ENCODE data around the gene RGS6.

DNA sequence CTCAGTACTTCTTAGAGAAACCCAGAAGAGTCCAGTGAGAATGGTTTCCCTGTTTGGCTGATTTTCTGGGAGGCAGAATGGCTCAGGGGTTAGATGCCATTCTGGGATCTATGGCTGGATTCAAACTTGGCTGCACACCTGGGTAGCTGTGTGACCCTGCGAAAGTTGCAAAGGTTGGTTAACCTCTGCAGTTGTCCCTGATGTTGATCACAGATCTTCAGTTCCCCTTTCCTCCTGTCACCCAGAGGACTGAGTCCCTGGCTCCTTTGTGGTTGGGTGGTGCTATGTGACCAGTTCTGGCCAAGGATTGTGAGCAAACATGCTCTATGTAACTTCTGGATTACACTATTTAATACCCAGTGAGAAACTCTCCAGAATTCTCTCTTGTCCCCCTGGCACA, 418.0 kb downstream of the RGS6 start:
- no peak for TF ChIP-seq ELF4 (IDR thresholded peaks at IDR 0.05)
- no peak for TF ChIP-seq BHLHE40 (IDR thresholded peaks at IDR 0.05; ENCODE audit: borderline replicate concordance)
- TF ChIP-seq SP1 (IDR thresholded peaks at IDR 0.05), result no peak
- TF ChIP-seq FOXM1 (IDR thresholded peaks at IDR 0.05; ENCODE audit: borderline replicate concordance), result no peak
- no peak for TF ChIP-seq FOXK2 (IDR thresholded peaks at IDR 0.05)
- no peak for TF ChIP-seq L3MBTL2 (conservative IDR thresholded peaks at IDR 0.05)
- TF ChIP-seq ZNF384 (IDR thresholded peaks at IDR 0.05), result no peak
- TF ChIP-seq SUZ12 (IDR thresholded peaks at IDR 0.05), result no peak
- no peak for TF ChIP-seq TARDBP (IDR thresholded peaks at IDR 0.05)
- no peak for TF ChIP-seq NFRKB (IDR thresholded peaks at IDR 0.05)
- TF ChIP-seq HDGF (IDR thresholded peaks at IDR 0.05; ENCODE audit: borderline replicate concordance), result no peak
- no peak for TF ChIP-seq FOXA1 (IDR thresholded peaks at IDR 0.05)
- no peak for TF ChIP-seq LEF1 (IDR thresholded peaks at IDR 0.05; ENCODE audit: borderline replicate concordance)
- no peak for TF ChIP-seq CTBP1 (IDR thresholded peaks at IDR 0.05; ENCODE audit: borderline replicate concordance)
